Panc1 (cell line): ENCODE data around the gene CHMP4A.

Source experiments
- POLR2AphosphoS5 ChIP-seq: IDR thresholded peaks from 2 replicates; pipeline ENCODE4 v1.6.1; 2012; ENCODE audit warnings: mild to moderate bottlenecking, low read depth, low read length, moderate library complexity
- SIN3A ChIP-seq: IDR thresholded peaks from 2 replicates; pipeline ENCODE4 v1.6.1; 2012; ENCODE audit warnings: low read depth, mild to moderate bottlenecking, low read length, moderate library complexity, borderline replicate concordance; ENCODE audit not compliant: insufficient read depth
- TCF7L2 ChIP-seq: IDR thresholded peaks from 2 replicates; pipeline ENCODE4 v1.6.1; 2011; ENCODE audit warnings: mild to moderate bottlenecking, low read depth, low read length, inconsistent platforms
- TF ChIP-seq, protein P1 (sequence below): fragments of 450-650 bp; IDR thresholded peaks from 2 replicates; pipeline ENCODE4 v1.5.1; 2017; ENCODE audit warnings: mild to moderate bottlenecking
- TF ChIP-seq, protein P2 (sequence below), 2 experiments: IDR thresholded peaks; 2 replicates each; pipeline ENCODE4 v1.6.1; 2011 to 2012; ENCODE audit warnings: low read depth in 2 of 2, control low read depth in 1 of 2, low read length in 1 of 2, mild to moderate bottlenecking in 1 of 2, moderate library complexity in 1 of 2; ENCODE audit not compliant: insufficient read depth in 1 of 2

DNA sequence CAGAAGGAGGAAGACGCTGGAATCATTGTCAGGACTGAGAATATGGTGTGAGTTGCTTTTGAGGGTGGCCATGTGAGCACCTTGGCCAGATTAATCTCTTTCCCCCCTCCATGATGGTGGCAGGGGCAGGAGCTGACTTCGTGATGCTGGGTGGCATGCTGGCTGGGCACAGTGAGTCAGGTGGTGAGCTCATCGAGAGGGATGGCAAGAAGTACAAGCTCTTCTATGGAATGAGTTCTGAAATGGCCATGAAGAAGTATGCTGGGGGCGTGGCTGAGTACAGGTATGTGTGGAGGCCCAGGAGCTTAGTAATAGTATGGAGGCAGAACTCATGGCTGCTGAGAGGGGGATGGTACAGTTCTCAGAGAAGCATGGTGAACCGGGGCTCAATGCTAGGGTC is 24.8 kb upstream of the CHMP4A start:
- TF ChIP-seq, protein P1, sequence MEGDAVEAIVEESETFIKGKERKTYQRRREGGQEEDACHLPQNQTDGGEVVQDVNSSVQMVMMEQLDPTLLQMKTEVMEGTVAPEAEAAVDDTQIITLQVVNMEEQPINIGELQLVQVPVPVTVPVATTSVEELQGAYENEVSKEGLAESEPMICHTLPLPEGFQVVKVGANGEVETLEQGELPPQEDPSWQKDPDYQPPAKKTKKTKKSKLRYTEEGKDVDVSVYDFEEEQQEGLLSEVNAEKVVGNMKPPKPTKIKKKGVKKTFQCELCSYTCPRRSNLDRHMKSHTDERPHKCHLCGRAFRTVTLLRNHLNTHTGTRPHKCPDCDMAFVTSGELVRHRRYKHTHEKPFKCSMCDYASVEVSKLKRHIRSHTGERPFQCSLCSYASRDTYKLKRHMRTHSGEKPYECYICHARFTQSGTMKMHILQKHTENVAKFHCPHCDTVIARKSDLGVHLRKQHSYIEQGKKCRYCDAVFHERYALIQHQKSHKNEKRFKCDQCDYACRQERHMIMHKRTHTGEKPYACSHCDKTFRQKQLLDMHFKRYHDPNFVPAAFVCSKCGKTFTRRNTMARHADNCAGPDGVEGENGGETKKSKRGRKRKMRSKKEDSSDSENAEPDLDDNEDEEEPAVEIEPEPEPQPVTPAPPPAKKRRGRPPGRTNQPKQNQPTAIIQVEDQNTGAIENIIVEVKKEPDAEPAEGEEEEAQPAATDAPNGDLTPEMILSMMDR: no peak
- no peak for TF ChIP-seq SIN3A
- TF ChIP-seq, protein P2, sequence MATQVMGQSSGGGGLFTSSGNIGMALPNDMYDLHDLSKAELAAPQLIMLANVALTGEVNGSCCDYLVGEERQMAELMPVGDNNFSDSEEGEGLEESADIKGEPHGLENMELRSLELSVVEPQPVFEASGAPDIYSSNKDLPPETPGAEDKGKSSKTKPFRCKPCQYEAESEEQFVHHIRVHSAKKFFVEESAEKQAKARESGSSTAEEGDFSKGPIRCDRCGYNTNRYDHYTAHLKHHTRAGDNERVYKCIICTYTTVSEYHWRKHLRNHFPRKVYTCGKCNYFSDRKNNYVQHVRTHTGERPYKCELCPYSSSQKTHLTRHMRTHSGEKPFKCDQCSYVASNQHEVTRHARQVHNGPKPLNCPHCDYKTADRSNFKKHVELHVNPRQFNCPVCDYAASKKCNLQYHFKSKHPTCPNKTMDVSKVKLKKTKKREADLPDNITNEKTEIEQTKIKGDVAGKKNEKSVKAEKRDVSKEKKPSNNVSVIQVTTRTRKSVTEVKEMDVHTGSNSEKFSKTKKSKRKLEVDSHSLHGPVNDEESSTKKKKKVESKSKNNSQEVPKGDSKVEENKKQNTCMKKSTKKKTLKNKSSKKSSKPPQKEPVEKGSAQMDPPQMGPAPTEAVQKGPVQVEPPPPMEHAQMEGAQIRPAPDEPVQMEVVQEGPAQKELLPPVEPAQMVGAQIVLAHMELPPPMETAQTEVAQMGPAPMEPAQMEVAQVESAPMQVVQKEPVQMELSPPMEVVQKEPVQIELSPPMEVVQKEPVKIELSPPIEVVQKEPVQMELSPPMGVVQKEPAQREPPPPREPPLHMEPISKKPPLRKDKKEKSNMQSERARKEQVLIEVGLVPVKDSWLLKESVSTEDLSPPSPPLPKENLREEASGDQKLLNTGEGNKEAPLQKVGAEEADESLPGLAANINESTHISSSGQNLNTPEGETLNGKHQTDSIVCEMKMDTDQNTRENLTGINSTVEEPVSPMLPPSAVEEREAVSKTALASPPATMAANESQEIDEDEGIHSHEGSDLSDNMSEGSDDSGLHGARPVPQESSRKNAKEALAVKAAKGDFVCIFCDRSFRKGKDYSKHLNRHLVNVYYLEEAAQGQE (IDR thresholded peaks at IDR 0.05; ENCODE audit: insufficient read depth in 1 of 2, low read depth in 2 of 2, low read length in 1 of 2): no peak
- TF ChIP-seq POLR2AphosphoS5: no peak
- no peak for TF ChIP-seq TCF7L2
